GM23338 (cell line): ENCODE data around the gene CLDN7.

ENCODE experiments used
- EZH2 ChIP-seq: fragments of 200-600 bp; sonication (generic); IDR thresholded peaks from one replicate; pipeline ENCODE4 v1.8.0; 2017; ENCODE audit warnings: antibody characterized with exemption, mild to moderate bottlenecking, low read depth; ENCODE audit not compliant: unreplicated experiment
- EZH2phosphoT487 ChIP-seq: fragments of 200-600 bp; sonication (generic); IDR thresholded peaks from one replicate; pipeline ENCODE4 v1.8.1; 2018; ENCODE audit warnings: antibody characterized with exemption; ENCODE audit not compliant: unreplicated experiment
- JUNB ChIP-seq: IDR thresholded peaks from one replicate; pipeline ENCODE4 v1.6.1; 2016; ENCODE audit warnings: antibody characterized with exemption; ENCODE audit not compliant: unreplicated experiment
- NANOG ChIP-seq: IDR thresholded peaks from 2 replicates; pipeline ENCODE4 v1.6.1; 2016; ENCODE audit warnings: antibody characterized with exemption, borderline replicate concordance
- POLR2AphosphoS5 ChIP-seq: IDR thresholded peaks from 2 replicates; pipeline ENCODE4 v1.6.1; 2016; ENCODE audit warnings: antibody characterized with exemption, low read depth
- REST ChIP-seq: IDR thresholded peaks from one replicate; pipeline ENCODE4 v1.6.1; 2018; ENCODE audit warnings: antibody characterized with exemption; ENCODE audit not compliant: unreplicated experiment
- STAT1 ChIP-seq: IDR thresholded peaks from one replicate; pipeline ENCODE4 v1.6.1; 2016; ENCODE audit warnings: antibody characterized with exemption; ENCODE audit not compliant: unreplicated experiment
- ZNF114 ChIP-seq: fragments of 250-450 bp; sonication (Bioruptor Pico); IDR thresholded peaks from 2 replicates; pipeline ENCODE4 v1.5.0; 2020; ENCODE audit warnings: mild to moderate bottlenecking, moderate library complexity
- TF ChIP-seq, protein P1 (sequence below), 2 experiments: fragments of 200-600 bp in 1 of 2; sonication (generic) in 1 of 2; conservative IDR thresholded peaks; 2 replicates each; pipeline versions ENCODE4 v1.5.1 to v1.6.1; 2016 to 2017; ENCODE audit warnings: antibody characterized with exemption in 2 of 2, low read depth in 2 of 2, mild to moderate bottlenecking in 2 of 2, moderate library complexity in 1 of 2

GRCh38 chr17:7292194-7292593 is 29.9 kb upstream of the CLDN7 start:
- TF ChIP-seq EZH2 (no peak), REST (no peak), ZNF114 (CRISPR knock-in tag) (no peak), POLR2AphosphoS5 (no peak; the same call in 1 of the 2 replicates), JUNB (no peak), STAT1 (no peak), NANOG (no peak), EZH2phosphoT487 (no peak)
- TF ChIP-seq, protein P1, sequence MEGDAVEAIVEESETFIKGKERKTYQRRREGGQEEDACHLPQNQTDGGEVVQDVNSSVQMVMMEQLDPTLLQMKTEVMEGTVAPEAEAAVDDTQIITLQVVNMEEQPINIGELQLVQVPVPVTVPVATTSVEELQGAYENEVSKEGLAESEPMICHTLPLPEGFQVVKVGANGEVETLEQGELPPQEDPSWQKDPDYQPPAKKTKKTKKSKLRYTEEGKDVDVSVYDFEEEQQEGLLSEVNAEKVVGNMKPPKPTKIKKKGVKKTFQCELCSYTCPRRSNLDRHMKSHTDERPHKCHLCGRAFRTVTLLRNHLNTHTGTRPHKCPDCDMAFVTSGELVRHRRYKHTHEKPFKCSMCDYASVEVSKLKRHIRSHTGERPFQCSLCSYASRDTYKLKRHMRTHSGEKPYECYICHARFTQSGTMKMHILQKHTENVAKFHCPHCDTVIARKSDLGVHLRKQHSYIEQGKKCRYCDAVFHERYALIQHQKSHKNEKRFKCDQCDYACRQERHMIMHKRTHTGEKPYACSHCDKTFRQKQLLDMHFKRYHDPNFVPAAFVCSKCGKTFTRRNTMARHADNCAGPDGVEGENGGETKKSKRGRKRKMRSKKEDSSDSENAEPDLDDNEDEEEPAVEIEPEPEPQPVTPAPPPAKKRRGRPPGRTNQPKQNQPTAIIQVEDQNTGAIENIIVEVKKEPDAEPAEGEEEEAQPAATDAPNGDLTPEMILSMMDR (conservative IDR thresholded peaks at IDR 0.05; ENCODE audit: low read depth in 2 of 2): no peak
